Measurements from ENCODE around the gene SEC22A.
A peak's percentile ranks its signal among the peaks of the same experiment; 100 is the strongest.

Gene SEC22A

DNA sequence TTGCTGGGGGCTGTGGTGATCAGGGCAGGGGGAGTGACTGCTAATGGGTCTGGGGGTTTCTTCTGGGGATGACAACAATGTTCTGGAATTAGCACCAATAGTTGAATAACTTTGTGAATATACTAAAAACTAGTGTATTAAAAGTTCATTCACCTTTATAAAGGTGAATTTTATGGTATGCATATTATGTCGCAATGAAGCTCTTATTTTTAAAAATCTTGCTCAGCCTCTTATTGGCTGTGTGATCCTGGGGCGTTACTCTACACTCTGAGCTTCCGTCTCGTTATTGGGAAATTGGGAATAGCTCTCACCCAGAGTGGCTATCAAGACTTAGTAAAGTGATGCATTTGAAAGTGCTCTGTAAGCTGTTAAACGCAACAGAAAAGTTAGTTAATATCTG lies 105.3 kb downstream of the SEC22A start:
- Histone ChIP-seq H3K9me3 (replicated peaks in 1 of 2; ENCODE audit: control insufficient read depth in 2 of 2, insufficient read depth in 1 of 2, low read depth in 1 of 2, low read length in 2 of 2) (peaks cover 0 to 2% of the 10 kb centered on the region in 2 donors), H2BK12ac (ENCODE audit: low read length) (no peak overlapping the region), H2BK15ac (ENCODE audit: low read length) (no peak overlapping the region), H2AFZ (ENCODE audit: low read length) (no peak overlapping the region), H2BK5ac (ENCODE audit: low read length) (no peak overlapping the region), H3K4me1 (ENCODE audit: control insufficient read depth in 2 of 2, insufficient read depth in 1 of 2, low read depth in 1 of 2, low read length in 2 of 2) (no peaks in the 10 kb centered on the region), H4K91ac (ENCODE audit: low read depth, low read length, poor library complexity) (no peak overlapping the region), H4K8ac (ENCODE audit: low read depth, low read length) (no peak overlapping the region), H3K27me3 (ENCODE audit: control insufficient read depth in 3 of 3, insufficient read depth in 3 of 3, low read depth in 1 of 3, low read length in 3 of 3) (peaks cover 0 to 20% (median 0%) of the 10 kb centered on the region in 3 experiments), H3K4me2 (ENCODE audit: insufficient read depth, low read length, poor library complexity, severe bottlenecking) (no peak overlapping the region), H3K4me3 (ENCODE audit: low read length in 2 of 2) (no peak overlapping the region), H3K23ac (ENCODE audit: low read depth, low read length, poor library complexity) (no peak overlapping the region), H2AK5ac (ENCODE audit: low read depth, low read length) (no peak overlapping the region), H3K79me1 (ENCODE audit: low read depth, low read length) (no peaks in the 10 kb centered on the region), H3K9ac (ENCODE audit: low read depth, low read length, poor library complexity) (no peak overlapping the region), H3K4ac (ENCODE audit: low read length) (no peak overlapping the region), H3K14ac (ENCODE audit: low read length) (no peak overlapping the region), H2BK120ac (ENCODE audit: low read depth, low read length) (no peak overlapping the region), H3K18ac (ENCODE audit: low read length) (no peak overlapping the region), H3K36me3 (replicated peaks in 1 of 2; ENCODE audit: control insufficient read depth in 2 of 2, insufficient read depth in 2 of 2, low read length in 2 of 2) (no peaks in the 10 kb centered on the region), H3K27ac (replicated peaks; ENCODE audit: low read length) (no peak overlapping the region)
- DNase-seq (ENCODE audit: low spot score): no peak
- no CpG with 5 or more reads among the region's 5 CpGs for WGBS, 2 donors (ENCODE audit: extremely low coverage in 2 of 2, insufficient read length in 2 of 2, insufficient replicate concordance in 1 of 2)

DNA sequence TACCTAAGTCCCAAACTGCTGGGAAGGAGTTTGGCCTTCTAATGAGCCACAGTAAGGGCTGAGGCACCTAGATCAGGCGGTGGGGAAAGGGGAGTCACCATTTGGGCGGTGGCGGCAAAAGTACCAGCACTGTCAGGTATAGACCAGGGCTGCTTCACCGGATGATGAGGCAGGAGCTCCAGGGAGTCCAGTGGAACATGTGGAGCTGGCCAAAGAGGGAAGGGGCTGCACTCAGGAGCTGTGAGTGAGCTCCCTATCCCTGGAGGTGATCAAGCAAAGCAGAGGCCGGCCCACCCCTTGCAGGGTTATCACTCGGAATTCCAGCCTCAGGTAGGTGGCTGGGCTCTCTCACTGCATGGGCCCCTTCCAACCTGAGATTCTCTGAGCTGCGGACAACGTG lies 108.4 kb downstream of the SEC22A start:
- Histone ChIP-seq H3K4me3 (ENCODE audit: low read length in 2 of 2) (no peak overlapping the region), H3K4me2 (ENCODE audit: insufficient read depth, low read length, poor library complexity, severe bottlenecking) (no peak overlapping the region), H2AK5ac (ENCODE audit: low read depth, low read length) (no peak overlapping the region), H3K14ac (ENCODE audit: low read length) (peak overlapping the region; percentile 32), H3K27ac (replicated peaks; ENCODE audit: low read length) (no peak overlapping the region), H3K23ac (ENCODE audit: low read depth, low read length, poor library complexity) (no peak overlapping the region), H3K36me3 (replicated peaks in 1 of 2; ENCODE audit: control insufficient read depth in 2 of 2, insufficient read depth in 2 of 2, low read length in 2 of 2) (no peaks in the 10 kb centered on the region), H3K27me3 (ENCODE audit: control insufficient read depth in 3 of 3, insufficient read depth in 3 of 3, low read depth in 1 of 3, low read length in 3 of 3) (peaks cover 0 to 39% (median 7%) of the 10 kb centered on the region in 3 experiments), H4K91ac (ENCODE audit: low read depth, low read length, poor library complexity) (no peak overlapping the region), H3K79me1 (ENCODE audit: low read depth, low read length) (no peaks in the 10 kb centered on the region), H2BK15ac (ENCODE audit: low read length) (no peak overlapping the region), H3K9me3 (replicated peaks in 1 of 2; ENCODE audit: control insufficient read depth in 2 of 2, insufficient read depth in 1 of 2, low read depth in 1 of 2, low read length in 2 of 2) (peaks cover 0 to under 1% of the 10 kb centered on the region in 2 donors), H2BK120ac (ENCODE audit: low read depth, low read length) (no peak overlapping the region), H2BK5ac (ENCODE audit: low read length) (no peak overlapping the region), H2AFZ (ENCODE audit: low read length) (no peak overlapping the region), H4K8ac (ENCODE audit: low read depth, low read length) (no peak overlapping the region), H3K18ac (ENCODE audit: low read length) (peak overlapping the region; percentile 7), H2BK12ac (ENCODE audit: low read length) (no peak overlapping the region), H3K9ac (ENCODE audit: low read depth, low read length, poor library complexity) (no peak overlapping the region), H3K4ac (ENCODE audit: low read length) (no peak overlapping the region), H3K4me1 (ENCODE audit: control insufficient read depth in 2 of 2, insufficient read depth in 1 of 2, low read depth in 1 of 2, low read length in 2 of 2) (peaks cover 0 to 4% of the 10 kb centered on the region in 2 donors)
- no CpG with 5 or more reads among the region's 8 CpGs for WGBS, 2 donors (ENCODE audit: extremely low coverage in 2 of 2, insufficient read length in 2 of 2, insufficient replicate concordance in 1 of 2)
- DNase-seq (ENCODE audit: low spot score): no peak

DNA sequence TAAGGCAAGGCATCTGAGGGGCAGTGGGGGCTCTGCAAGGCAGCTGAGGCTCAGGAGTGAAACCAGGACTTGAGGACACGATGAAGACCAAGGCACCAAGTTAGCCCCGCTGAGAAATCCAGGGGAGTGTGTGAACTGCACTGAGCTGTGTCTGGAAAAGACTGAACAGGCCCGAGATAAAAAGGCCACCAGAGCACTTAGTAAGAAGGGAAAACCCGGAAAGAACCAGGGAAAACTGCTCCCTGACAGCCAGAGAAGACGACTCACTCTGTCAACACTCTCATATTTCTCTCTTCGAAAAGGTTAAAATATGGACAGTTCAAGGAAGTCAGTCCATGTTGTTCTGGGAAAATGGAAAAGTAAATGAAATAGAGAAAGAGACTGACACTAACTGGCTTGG lies 109.0 kb downstream of the SEC22A start:
- no peak overlapping the region for H3K4me3 ChIP-seq (ENCODE audit: low read length in 2 of 2)
- peaks cover 0 to 6% of the 10 kb centered on the region in 2 donors for H3K4me1 ChIP-seq (ENCODE audit: control insufficient read depth in 2 of 2, insufficient read depth in 1 of 2, low read depth in 1 of 2, low read length in 2 of 2)
- no peak for DNase-seq (ENCODE audit: low spot score)
- H3K18ac ChIP-seq (ENCODE audit: low read length): no peak overlapping the region
- no peak overlapping the region for H2BK12ac ChIP-seq (ENCODE audit: low read length)
- H2AK5ac ChIP-seq (ENCODE audit: low read depth, low read length): no peak overlapping the region
- no peak overlapping the region for H3K14ac ChIP-seq (ENCODE audit: low read length)
- no peak overlapping the region for H3K4me2 ChIP-seq (ENCODE audit: insufficient read depth, low read length, poor library complexity, severe bottlenecking)
- H3K23ac ChIP-seq (ENCODE audit: low read depth, low read length, poor library complexity): no peak overlapping the region
- no peak overlapping the region for H2BK120ac ChIP-seq (ENCODE audit: low read depth, low read length)
- H4K8ac ChIP-seq (ENCODE audit: low read depth, low read length): no peak overlapping the region
- H3K27ac ChIP-seq (replicated peaks; ENCODE audit: low read length): no peak overlapping the region
- no peaks in the 10 kb centered on the region for H3K36me3 ChIP-seq (replicated peaks in 1 of 2; ENCODE audit: control insufficient read depth in 2 of 2, insufficient read depth in 2 of 2, low read length in 2 of 2)
- no peak overlapping the region for H2BK15ac ChIP-seq (ENCODE audit: low read length)
- no peak overlapping the region for H2AFZ ChIP-seq (ENCODE audit: low read length)
- peaks cover 0 to 40% (median 7%) of the 10 kb centered on the region in 3 experiments for H3K27me3 ChIP-seq (ENCODE audit: control insufficient read depth in 3 of 3, insufficient read depth in 3 of 3, low read depth in 1 of 3, low read length in 3 of 3)
- H3K9ac ChIP-seq (ENCODE audit: low read depth, low read length, poor library complexity): no peak overlapping the region
- H2BK5ac ChIP-seq (ENCODE audit: low read length): no peak overlapping the region
- no peak overlapping the region for H3K4ac ChIP-seq (ENCODE audit: low read length)
- H3K9me3 ChIP-seq (replicated peaks in 1 of 2; ENCODE audit: control insufficient read depth in 2 of 2, insufficient read depth in 1 of 2, low read depth in 1 of 2, low read length in 2 of 2): no peaks in the 10 kb centered on the region
- WGBS, 2 donors (ENCODE audit: extremely low coverage in 2 of 2, insufficient read length in 2 of 2, insufficient replicate concordance in 1 of 2): no CpG with 5 or more reads among the region's 6 CpGs
- H3K79me1 ChIP-seq (ENCODE audit: low read depth, low read length): no peaks in the 10 kb centered on the region
- H4K91ac ChIP-seq (ENCODE audit: low read depth, low read length, poor library complexity): no peak overlapping the region

DNA sequence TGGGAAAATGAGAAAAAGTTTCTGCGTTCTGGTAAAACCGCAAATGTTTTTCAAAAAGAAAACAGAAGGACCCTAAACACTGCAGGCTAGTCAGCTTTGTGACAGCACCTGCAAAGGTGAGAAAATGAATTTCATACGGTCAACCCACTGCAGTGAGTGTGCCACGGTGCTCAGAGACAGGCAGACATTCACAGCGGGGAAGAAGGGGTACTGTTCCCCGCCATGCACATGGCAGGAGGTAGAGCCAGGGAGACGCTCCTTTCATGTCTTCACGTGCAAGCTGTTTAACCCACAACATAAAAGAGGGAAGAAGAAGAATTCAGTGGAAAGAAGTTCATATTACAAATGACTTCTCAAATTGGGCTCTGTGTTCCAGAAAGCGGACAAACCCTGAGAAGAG lies 109.5 kb downstream of the SEC22A start:
- H3K36me3 ChIP-seq (replicated peaks in 1 of 2; ENCODE audit: control insufficient read depth in 2 of 2, insufficient read depth in 2 of 2, low read length in 2 of 2): no peaks in the 10 kb centered on the region
- H4K8ac ChIP-seq (ENCODE audit: low read depth, low read length): no peak overlapping the region
- H2AK5ac ChIP-seq (ENCODE audit: low read depth, low read length): no peak overlapping the region
- H3K4me2 ChIP-seq (ENCODE audit: insufficient read depth, low read length, poor library complexity, severe bottlenecking): no peak overlapping the region
- H3K9ac ChIP-seq (ENCODE audit: low read depth, low read length, poor library complexity): no peak overlapping the region
- no peak overlapping the region for H3K14ac ChIP-seq (ENCODE audit: low read length)
- H3K18ac ChIP-seq (ENCODE audit: low read length): no peak overlapping the region
- peaks cover 0 to 6% of the 10 kb centered on the region in 2 donors for H3K4me1 ChIP-seq (ENCODE audit: control insufficient read depth in 2 of 2, insufficient read depth in 1 of 2, low read depth in 1 of 2, low read length in 2 of 2)
- H2BK12ac ChIP-seq (ENCODE audit: low read length): no peak overlapping the region
- H2BK120ac ChIP-seq (ENCODE audit: low read depth, low read length): no peak overlapping the region
- H2BK5ac ChIP-seq (ENCODE audit: low read length): no peak overlapping the region
- no peak overlapping the region for H3K23ac ChIP-seq (ENCODE audit: low read depth, low read length, poor library complexity)
- no peaks in the 10 kb centered on the region for H3K79me1 ChIP-seq (ENCODE audit: low read depth, low read length)
- no peak overlapping the region for H2AFZ ChIP-seq (ENCODE audit: low read length)
- no CpG with 5 or more reads among the region's 9 CpGs for WGBS, 2 donors (ENCODE audit: extremely low coverage in 2 of 2, insufficient read length in 2 of 2, insufficient replicate concordance in 1 of 2)
- no peak for DNase-seq (ENCODE audit: low spot score)
- H3K4me3 ChIP-seq (ENCODE audit: low read length in 2 of 2): no peak overlapping the region
- H4K91ac ChIP-seq (ENCODE audit: low read depth, low read length, poor library complexity): no peak overlapping the region
- no peak overlapping the region for H2BK15ac ChIP-seq (ENCODE audit: low read length)
- no peak overlapping the region for H3K27ac ChIP-seq (replicated peaks; ENCODE audit: low read length)
- no peak overlapping the region for H3K4ac ChIP-seq (ENCODE audit: low read length)
- H3K27me3 ChIP-seq (ENCODE audit: control insufficient read depth in 3 of 3, insufficient read depth in 3 of 3, low read depth in 1 of 3, low read length in 3 of 3): peaks cover 0 to 40% (median 7%) of the 10 kb centered on the region in 3 experiments
- H3K9me3 ChIP-seq (replicated peaks in 1 of 2; ENCODE audit: control insufficient read depth in 2 of 2, insufficient read depth in 1 of 2, low read depth in 1 of 2, low read length in 2 of 2): no peaks in the 10 kb centered on the region
